ENCODE measurements around the gene NINJ2.

NINJ2 gene

GRCh38 chr12:612293-612692 is 51.0 kb downstream of the NINJ2 start:
- no peak for DNase-seq

- DNase-seq = no peak
These were observed 51.5 kb downstream of the NINJ2 start for GRCh38 chr12:611721-612120.

GRCh38 chr12:608921-609320 is 54.3 kb downstream of the NINJ2 start:
- no peak for DNase-seq

- no peak for DNase-seq
These were observed 54.8 kb downstream of the NINJ2 start for GRCh38 chr12:608413-608812.

DNA sequence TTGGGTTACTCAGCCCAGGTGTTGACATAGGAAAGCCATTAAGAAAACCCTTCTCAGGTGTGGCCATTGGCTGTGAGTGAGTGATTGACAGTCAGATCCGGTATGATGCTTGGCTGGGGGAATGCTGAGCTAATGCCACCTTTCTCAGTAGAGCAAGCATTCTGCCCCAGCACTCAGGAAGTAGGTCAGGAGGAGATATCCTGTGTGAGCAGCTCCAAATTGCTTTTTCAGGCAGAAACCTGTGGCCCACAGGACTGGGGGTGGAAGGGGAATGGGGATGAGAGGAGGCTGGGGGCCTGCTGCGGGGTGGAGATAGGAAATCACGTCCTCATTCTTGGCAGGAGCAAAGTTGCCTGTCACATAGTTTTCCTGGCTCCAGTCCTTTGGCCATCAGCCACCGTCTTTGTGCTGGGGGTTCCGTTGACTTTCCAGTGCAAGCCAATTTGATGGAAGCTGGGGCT is 55.7 kb downstream of the NINJ2 start:
- no peak for DNase-seq

DNA sequence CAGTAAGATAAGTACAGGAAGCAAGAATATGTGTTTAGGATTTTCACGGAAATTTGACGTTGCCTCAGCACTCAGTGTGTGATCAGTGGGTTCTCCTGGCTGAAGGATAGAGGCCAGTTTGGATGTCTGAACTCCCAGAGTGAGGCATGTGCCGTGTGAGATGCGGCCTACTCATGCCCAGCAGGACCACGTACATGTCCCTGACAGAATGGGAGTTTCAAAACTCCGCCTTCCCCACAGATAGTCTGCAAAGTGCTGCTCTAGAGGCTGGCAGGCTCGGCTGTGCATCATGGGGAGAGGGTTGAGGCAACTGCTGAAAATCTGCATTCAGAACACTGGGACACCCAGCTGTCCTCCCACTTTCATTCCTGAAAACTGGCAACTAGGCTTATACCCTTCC is 58.3 kb downstream of the NINJ2 start:
- no peak for DNase-seq

GRCh38 chr12:602700-603068 is 60.6 kb downstream of the NINJ2 start:
- DNase-seq = no peak

DNA sequence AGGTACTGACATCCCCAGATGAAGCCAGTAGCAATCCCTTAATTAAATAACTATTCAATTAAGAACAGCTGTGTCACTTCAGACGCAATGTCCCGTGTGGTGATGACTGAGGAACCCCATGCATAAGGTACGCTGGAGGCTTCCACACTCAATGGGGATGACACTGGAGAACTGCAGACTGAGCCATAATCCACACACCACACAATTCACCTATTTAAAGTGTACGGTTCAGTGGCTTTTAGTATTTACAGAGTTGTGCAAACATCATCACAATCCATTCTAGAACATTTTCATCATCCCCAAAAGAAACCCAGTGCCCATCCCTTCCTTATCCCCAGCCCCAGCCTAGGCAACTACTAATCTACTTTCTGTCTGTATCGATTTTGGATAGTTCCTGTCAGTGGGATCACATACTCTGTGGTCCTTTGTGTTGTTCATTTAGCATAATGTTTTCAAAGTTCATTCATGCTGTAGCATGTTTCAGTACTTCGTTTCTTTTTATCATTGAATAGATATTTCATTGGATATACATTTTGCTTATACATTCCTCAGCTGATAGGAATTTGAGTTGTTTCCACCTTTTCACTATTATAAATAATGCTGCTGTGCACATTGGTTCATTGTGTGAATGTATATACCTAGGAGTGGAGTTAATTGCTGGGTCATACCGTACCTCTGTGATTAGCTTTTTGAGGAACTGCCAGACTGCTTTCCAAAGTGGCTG is 61.1 kb downstream of the NINJ2 start:
- DNase-seq = no peak

DNA sequence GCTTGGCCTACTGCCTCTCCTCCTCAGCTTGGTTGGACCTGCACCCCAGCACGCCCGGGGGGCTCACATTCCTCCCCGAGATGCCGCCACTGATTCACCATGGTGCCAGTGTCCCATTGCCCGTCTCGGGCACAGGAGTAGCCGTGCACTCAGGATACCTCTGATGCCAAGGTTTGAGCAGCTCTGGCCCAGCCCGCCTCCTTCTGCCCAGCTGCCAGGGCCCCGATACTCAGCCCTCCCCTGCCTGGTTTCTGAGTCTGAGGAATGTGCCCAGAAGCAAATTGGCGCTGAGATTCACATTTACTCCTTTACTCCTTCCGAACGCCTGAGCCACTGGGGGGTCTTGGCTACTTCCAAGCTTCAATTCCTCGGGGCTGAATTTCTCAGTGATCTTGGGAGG is 63.5 kb downstream of the NINJ2 start:
- DNase-seq = no peak

DNA sequence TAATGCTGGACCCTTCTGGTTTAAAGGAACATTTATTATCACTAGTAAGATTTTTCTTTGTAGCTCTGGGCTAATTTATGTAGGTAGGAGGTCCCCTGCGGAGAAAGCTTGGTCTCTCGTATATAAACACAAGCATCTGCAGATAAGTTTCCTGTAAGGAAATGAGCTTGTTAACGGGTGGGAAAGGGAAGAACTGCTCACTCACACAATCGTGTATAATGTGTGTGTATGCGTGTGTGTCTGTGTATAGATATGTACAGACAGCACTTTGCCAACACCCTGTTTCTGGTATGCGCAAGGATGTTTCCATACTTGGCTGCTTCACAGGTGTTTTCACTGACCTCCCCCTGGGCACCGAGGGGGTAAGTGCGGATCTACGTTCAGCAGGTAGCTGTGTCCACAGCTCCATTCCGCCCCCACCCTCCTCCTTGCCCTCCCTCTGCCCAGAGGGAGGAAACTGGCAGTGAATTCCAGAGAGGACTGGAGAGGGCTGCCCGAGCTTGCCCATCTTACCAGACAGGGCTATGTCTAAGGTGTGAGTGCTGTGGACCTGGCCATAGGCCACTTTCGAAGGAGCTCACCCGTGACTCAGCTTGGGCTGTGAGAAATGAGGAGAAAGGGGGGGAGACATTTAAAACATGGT is 65.2 kb downstream of the NINJ2 start:
- no peak for DNase-seq

DNA sequence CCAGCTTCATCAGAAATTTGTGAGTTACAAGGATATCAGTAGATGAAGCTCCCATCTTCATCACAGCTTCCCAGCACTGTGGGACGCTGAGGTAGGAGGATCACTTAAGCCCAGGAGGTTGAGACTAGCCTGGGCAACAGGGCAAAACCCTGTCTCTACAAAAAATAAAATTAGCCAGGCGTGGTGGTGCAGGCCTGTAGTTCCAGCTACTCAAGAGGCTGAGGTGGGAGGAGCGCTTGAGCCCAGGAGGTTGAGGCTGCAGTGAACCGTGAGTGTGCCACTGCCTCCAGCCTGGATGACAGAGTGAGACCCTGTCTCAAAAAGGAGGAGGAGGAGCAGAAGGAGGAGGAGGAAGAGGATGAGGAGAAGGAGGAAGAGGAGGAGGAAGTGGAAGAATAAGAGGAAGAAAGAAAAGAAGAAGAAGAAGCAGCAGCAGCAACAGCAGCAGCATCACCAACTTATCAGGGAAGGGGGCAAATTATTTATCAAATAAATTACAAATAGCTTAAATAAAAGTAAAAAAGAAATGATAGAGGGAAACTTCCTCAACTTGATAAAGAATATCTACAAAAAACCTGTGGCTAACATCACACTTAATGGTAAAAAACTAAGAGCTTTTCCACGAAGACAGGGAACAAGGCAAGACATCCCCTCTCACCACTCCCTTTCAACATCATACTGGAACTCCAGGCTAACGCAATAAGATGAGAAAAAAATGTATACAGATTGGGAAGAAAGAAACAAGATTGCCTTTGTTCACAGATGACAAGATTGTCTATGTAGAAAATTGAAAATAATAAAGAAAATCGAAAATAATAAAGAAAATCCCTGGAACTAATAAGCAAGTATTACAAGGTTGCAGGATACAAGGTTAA is 69.6 kb downstream of the NINJ2 start:
- DNase-seq = no peak

GRCh38 chr12:592024-592505 is 71.2 kb downstream of the NINJ2 start:
- peak; percentile 91 for DNase-seq

DNA sequence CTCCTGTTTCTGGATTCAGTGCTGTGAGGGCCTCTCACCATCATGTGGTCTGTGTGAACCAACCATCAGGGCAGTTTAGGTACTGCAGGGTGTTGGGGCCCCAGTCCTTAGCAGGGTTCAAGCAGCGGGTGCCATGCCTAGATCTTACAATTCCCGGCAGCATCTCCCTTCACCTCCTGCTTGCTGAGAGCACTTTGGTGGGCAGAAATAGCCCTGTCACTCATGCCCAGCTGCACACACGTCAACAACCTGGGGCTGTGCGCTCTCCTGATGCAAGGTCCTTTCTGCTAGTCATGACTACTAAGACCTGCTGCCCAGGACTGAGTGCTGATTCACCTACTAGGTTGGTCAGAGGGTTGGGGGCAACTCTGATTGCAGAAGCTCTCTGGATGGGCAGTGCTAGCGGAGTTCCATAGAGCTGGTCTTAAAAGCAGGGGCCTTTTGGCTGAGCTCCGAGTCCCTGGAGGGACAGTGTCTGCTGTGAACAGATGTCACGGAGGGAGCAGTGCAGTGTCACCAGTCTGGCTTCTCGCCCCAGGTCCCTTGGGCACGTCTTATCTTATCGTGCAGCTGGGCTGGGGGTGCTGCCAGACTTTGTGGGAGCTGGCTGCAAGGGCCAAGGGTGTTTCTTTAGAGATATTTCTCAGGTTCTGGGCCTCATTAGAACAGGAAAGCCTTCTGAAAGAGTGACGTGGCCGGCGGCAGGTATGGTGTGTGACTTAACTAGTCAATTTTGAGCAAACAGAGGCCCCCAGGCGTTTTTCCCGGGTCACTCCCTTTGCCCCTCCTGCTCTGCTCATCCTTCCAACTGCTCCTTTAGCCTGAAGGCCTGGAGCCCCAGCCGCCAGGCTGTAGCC is 71.8 kb downstream of the NINJ2 start:
- DNase-seq = peak; percentile 97

DNA sequence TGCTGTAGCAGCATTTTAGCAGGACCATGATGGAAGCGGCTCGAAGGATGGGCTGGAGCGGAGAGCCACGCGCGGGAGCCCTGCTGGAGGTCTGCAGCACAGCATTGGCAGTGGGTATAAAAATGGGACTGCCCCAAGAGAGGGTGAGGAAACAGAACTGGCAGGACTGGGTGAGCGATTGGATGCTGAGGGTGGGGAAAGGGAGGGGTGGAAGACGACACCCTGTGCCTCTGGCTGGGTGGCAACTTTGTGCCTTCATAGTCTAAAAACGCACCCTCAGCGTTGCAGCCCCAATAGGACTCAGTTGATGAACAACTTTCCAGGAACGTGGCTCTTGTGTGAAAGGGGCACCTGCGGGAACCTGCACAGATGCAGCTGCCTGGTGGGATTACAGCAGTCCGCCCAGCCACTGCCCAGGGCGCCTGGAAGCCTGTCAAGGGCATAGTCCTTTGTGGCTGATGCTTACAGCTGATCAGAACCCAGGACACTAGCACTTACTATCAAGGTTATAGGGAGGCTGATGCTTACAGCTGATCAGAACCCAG is 73.0 kb downstream of the NINJ2 start:
- no peak for DNase-seq

DNA sequence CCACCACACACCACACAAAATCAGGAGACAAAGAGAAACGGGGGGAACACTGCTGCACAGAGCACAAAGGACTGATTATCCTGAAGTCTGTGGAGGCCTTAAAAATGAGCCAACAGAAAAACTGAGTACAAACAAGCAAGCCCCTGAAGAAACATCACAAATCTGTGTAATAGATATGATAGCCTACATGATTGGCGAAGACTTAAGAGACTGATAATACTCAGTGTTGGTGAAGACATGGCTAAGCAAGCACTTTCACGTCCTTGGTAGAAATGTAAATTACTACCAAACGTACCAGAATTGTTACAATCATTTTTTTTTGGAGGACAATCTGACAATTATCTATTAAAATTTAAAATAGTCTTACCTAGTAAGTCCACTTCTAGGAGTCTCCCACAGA is 74.6 kb downstream of the NINJ2 start:
- DNase-seq = no peak

GRCh38 chr12:588024-588322 is 75.3 kb downstream of the NINJ2 start:
- DNase-seq = no peak

DNA sequence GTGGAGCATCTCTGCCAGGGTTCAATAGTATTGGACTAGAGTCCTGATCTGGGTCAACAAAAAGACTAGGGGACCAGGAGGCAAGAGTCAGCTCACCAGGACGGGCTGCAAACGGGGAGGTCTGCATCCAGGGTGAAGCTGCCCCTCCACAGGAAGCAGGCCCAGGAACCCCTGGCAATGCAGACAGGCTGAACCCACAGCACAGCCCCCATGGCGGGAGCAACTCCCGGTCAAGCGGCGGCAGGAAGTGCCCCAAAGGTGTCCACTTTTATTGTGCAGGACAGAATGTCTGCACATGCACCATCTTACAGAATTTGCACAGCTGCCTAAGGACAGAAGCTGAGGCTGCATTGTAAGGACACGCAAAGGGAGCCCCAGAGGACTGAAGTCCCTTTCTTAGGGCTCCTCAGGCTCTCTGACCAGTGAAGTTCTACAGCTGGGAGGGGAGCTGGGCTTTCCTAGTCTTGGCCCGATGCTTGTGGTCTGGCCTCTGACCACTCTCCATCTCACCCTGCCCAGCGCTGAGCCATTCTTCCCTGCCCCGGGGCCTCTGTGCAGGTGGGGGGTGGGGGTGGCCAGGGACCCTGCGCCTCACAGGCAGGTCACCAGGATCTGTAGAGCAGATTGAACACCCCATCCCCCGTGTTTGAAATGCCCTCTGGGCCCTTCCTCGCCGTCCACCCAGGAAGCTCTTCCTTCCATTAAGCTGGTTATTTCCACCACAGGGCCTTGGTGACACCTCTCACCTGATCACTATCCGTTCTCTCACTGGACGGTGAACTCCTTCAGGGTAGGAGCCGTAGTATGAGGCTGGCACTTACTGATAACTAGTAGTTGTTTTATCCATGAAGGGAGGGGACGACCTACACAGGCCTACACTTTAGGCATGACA is 75.9 kb downstream of the NINJ2 start:
- DNase-seq = no peak

DNA sequence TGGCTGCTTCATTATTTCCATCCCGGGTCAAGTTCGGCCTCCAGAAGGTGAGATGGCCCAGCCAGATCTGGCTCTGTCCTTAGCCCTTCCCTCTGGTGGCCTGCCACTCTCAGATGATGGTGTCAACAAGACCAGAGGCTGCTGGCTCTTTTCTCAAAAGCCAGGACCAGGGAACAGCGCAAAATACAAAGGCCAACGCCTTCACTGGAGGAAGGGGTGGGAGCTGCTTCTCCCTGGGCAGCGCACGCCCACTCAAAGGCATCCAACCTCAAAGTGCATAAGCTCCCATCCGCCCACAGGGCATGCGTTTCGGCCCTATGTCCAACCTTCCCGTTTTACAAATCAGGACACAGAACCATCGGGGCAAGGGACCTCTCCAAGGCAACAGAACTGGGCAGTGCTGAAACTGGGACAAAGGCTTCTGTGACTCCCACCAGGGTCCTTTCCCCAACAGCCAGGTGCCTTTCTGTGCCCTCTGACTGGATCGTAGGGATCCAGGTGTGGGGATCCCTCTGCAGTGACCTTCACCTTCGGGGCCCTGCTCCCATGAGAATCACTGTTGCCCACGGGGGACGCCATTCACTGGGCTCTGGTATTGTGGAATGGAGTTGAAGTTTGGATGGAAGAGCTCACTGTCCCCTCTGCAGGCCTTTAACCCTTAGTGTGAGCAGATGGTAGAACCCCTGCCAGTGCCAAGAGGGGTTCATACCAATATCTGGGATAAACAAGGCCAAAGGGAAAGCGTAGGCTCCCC is 76.8 kb downstream of the NINJ2 start:
- DNase-seq = no peak

- DNase-seq = no peak
These were observed 77.9 kb downstream of the NINJ2 start for GRCh38 chr12:585062-586061.

Data from OCI-M1 (cell line).